Kidney glomerular epithelial cell (primary cell): ENCODE results near the gene MESP2.

Source experiments
- DNase-seq: peaks from one replicate; lab custom pipeline; 2025; lab: John Stamatoyannopoulos, UW

The MESP2 gene

DNA sequence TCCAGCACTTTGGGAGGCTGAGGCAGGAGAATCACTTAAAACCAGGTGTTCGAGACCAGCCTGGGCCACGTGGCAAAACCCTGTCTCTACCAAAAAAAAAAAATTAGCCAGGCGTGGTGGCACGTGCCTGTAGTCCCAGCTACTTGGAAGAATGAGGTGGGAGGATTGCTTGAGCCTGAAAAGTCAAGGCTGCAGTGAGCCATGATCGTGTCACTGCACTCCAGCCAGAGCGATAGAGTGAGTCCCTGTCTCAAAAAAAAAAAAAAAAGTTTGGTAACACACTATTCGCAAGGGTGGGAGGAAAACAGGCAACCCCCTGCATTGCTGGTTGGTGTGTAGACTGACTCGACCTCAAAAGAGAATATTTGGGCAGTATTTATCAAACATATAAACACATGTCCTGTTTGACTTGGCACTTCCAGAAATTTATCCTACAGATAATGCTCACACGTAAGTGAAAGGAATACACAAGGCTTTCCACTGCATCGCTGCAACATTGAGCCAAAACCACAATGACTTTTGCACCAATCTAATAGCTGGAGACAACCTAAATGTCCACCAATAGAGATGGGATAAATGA, 41.7 kb downstream of the MESP2 start:
- DNase-seq = no peak

DNA sequence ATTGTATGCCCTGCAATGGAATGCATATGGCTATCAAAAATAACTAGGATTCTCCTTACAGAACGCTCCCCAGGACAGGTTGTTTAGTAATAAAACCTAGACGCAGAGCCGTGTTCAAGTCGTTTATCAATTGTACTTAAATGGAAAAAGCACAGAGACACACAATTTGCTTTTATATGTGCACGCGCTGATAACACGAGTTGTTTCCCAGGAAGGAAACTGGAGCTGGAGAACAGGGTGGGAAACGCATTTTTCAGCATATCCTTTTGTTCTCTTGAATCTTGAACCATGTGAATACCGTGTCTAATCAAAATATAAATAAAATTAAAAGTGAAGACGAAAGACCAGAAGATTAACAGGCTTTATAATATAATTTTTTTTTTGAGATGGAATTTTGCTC, 42.2 kb downstream of the MESP2 start:
- no peak for DNase-seq

DNA sequence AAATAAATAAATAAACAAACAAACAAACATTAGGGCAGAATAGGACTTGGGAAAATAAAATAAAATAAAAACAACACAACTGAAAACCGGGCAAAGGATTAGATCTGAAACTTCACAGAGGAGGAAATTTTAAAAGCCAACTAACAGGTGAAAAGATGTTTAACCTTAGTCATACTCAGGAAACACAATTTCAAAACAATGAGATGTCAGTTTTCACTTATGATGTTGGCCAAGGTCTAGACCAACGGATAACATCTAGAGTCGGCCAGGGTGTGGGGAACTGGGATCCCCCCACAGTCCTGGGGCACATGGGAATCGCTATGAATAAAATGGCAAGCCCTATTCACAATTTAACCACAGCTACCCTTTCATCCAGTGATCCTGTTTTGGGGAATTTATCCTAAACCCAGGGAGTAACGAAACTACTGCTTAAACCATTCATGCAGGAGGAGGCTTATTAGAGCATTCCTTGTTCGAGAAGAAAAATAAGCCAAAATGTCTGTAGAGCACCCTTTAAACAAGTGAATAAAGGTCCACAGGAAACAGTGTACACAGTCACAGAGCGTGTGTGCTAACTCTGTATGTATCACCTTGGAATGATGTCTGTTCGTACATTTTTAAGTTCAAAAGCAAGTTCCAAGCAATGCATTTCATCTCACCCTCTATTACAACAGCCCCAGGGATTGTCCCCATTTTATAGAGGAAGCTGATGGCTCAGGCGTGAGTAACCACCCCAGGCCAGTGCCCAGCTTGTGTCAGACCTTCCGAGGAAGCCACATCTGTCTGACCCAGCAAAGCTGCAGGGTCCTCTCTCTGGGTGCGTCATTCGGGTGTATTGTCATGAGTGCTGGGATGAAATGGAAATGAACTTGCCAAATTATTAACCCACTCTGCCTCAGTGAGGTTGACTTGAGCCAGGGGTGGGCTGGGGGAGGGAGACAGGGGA, 44.8 kb downstream of the MESP2 start:
- DNase-seq = no peak

DNA sequence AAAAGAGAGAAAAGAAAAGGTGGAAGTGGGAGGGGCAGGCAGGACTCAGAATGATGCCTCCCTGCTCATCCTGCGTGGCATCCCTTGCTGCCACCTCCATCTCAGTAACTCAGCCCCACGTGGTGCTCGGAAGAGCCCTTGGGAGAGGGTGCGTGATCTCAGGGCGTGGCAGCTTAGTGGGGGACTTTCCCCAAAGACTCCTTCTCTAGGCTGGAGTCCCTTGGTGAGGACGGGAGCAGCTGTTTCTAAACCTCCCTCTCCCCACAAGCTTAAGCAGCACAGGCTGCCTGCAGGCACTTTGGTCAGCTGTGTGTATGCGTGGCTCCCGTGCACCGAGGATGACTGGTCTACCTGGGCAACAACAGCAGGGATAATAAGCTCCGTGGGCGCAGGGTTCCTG, 45.9 kb downstream of the MESP2 start:
- DNase-seq = no peak

DNA sequence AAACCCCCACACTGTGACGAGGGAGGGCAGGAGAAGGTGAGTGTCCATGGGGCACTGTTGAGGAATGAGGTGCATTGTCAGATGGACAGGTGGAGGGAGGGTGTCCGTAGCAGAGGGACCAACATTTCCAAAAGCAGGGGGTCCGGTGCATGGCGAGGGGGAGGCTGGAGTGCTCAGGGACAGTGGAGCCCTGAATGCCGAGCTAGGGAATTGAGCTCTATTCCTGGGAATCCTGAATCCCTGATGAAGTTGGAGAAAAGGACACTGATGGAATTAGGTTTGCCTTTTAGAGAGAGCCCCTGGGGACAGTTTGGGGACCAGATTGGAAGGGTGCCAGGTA, 46.4 kb downstream of the MESP2 start:
- no peak for DNase-seq

DNA sequence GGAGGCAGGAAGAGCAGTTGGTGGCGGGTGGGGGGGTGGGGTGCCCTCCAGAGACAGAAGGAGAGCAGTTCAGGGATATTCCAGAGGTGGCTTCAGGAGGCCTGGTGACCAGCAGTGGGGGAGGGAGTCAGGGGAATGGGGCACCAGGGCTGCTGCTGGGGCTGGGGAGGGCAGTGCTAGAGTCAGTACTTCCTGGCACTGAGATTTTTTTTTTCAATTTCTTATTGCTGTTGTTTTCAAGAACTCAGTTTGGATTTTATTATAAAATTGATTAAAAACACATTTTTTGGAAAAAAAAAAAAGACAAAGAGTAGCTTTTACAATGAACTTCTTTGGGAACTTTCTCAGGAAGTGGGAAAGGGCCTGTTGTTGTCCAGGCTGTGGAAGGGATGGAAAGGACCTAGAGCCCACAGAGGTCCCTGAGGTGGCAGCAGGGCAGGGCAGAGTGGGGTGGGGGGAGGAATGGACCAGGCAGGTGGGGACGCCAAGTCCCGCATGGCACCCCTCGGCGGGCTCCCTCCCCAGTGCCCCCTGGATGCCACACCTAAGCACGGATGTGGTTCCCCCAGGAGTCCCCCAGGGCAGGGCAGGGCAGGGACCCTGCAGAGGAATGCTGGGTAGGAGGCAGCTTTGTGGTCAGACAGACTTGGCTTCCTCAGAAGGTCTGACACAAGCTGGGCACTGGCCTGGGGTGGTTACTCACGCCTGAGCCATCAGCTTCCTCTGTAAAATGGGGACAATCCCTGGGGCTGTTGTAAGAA, 47.0 kb downstream of the MESP2 start:
- no peak for DNase-seq

DNA sequence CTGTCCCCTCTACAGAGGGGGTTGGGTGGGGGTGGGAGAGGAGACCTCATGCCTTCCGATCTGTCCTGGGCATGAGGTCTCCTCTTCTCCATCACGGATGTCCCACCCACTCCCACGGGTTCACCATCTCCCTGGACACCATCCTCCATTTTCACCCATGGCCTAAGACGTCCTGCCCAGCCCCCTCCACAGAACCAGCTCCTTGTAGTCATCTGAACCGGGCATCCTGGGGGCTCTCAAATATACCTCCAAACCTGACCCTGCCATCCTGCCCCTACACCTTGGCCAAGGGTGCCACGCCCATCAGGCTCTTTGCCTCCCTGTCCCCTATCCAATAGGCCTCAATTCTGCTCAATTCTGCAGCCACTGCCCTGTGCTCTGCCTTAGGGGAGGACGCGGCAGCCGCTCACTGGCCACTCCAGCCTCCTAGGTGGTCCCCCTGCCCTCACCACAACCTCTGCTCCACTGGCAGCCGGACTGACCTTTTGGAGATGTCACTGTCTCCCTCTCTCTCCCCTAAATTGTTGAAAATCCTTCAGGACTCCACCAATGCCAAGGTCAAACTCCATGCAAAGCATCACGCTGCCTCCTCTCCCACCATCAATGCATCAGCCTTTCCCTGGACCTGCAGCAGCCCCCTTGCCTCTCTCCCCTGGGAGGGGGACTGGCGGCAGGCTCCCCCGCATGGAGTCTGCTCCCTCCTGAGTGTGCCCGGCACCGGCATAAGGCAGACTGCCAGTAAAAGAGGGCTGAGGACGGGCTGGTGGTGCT, 47.9 kb downstream of the MESP2 start:
- DNase-seq = no peak

DNA sequence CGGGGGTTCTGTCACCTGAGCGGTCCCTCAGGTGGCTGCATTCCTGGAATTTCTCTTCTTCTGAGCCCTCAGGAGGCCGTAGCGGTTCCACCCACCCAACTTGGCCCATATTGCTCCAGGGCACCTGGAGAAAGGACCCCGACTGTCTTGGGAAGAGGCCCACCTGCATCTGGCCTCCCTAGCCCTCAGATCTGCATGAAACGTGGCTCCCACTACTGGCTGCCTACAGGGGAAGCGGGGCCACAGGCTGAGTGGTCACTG, 48.4 kb downstream of the MESP2 start:
- DNase-seq = no peak

DNA sequence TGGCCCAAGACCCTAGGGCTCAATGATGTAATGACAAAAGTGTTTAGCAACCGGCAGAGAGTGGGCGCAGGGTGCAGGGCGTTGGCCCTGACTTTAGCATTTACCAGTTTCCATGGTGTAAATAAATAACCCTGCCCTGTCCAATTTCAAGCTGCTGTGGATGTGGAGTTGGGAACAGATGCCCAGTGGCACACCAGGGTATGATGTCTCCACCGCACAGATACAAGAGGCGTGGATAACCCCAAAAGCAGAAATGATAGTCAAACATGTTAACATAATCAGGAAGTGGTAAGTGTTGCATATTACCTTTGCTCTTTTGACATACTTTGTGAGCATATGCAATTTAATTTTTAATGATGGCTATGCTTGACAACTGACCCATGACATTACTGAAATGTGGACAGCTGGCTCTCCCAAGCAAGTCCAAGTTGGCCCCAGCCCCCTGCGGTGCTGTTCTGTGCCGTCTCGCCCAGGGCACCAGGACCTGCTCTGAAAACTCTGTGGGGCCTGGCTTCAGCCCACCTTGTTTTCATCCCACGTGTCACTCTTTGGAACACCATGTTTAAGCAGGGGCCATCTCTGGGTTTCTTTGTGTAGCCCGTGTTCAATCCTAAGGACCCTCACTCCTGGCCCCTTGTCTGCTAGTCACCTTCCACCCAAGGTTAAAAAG, 49.3 kb downstream of the MESP2 start:
- no peak for DNase-seq

DNA sequence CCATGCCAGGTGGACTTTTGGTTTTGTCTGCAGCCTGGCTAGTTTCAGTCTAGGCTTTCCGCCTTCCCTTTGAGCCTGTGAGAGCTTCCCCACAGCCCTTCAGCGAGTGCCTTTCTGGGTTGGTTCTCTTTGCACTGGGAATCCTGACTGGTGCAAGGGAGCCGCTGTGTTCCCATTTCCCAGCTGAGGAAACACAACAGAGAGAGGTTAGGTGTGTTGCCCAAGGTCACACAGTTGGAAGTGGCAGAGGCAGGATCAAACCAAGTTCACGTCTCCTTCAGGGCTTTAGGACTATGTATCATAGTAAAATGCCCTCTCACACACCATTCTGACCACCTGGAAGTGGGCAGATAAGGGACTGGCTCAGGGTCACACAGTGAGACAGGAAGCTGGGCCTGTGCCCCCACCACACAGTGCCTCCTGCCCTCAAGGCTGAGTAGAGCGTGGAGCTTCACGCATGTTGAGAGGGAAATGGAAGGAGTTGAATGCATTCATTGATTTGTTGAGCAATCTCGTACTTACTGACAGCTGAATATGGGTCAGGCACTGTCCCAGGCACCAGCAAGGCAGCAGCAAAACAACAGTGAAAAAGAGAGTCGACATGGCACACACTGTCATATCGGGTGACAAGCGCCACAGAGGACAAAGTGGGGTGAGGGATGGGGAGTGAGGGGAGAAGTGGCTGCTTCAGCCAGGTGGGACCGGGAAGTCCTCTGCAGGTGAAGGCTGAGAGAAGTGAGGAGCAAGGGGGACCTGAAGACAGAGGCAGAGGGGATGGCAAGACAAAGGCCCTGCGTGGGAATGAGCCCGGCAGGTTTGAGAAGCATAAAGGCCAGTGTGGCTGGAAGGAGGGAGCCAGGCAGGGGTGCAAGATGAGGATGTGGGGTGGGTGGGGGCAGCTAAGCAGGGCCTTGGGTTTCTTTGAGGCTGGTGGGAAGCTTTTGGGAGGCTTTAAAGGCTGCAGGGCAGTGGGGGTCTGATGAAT, 50.8 kb downstream of the MESP2 start:
- no peak for DNase-seq

DNA sequence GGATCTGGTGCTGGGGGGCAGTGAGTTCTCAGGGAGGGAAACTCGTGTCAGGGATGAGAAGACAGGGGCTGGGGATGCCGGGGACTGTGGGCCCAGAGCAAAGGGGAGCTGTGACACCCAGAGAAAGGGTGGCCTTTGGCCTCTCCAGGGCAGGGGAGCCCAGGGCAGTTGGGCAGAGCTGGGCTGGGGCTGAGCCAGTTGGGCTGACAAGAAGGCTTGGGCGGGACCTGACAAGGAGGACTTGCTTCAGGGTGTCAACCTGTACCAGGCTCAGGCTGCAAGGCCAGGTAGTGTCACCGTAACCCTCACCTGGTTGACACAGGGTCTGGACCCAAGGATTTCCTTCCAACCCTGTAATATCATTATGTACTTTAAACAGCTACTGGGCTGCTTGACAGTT, 51.7 kb downstream of the MESP2 start:
- no peak for DNase-seq
